GM21737 (cell line): ENCODE data around the gene SLC22A5.
A peak's percentile ranks its signal among the peaks of the same experiment; 100 is the strongest.

Source experiments
- ATAC-seq: cut with Tn5 transposase; IDR thresholded peaks from one replicate; pipeline ENCODE4 v1.9.1; 2021; ENCODE audit warnings: mild to moderate bottlenecking, moderate library complexity; ENCODE audit not compliant: unreplicated experiment

SLC22A5 gene

GRCh38 chr5:132369474-132370180 is at the start of gene SLC22A5:
Gene SLC22A5 (plus strand): TSS chr5:132369710. CDS start chr5:132369973, 263 bp downstream.
- ATAC-seq: peak; percentile 86

GRCh38 chr5:132319975-132320374 is 49.5 kb upstream of the SLC22A5 start:
- no peak for ATAC-seq

GRCh38 chr5:132321109-132321721 is 48.3 kb upstream of the SLC22A5 start:
- ATAC-seq: no peak

GRCh38 chr5:132322266-132322665 is 47.2 kb upstream of the SLC22A5 start:
- no peak for ATAC-seq

- no peak for ATAC-seq
These were observed 46.3 kb upstream of the SLC22A5 start for GRCh38 chr5:132323202-132323601.

- no peak for ATAC-seq
These were observed 43.8 kb upstream of the SLC22A5 start for GRCh38 chr5:132325691-132326090.

- no peak for ATAC-seq
These were observed 42.1 kb upstream of the SLC22A5 start for GRCh38 chr5:132327252-132327955.

GRCh38 chr5:132334812-132335211 is 34.7 kb upstream of the SLC22A5 start:
- ATAC-seq: no peak

GRCh38 chr5:132335402-132335801 is 34.1 kb upstream of the SLC22A5 start:
- ATAC-seq: no peak

GRCh38 chr5:132339502-132339901 is 30.0 kb upstream of the SLC22A5 start:
- ATAC-seq: no peak

- no peak for ATAC-seq
These were observed 27.0 kb upstream of the SLC22A5 start for GRCh38 chr5:132342291-132343180.

- no peak for ATAC-seq
These were observed 24.6 kb upstream of the SLC22A5 start for GRCh38 chr5:132344775-132345514.

GRCh38 chr5:132353486-132353995 is 16.0 kb upstream of the SLC22A5 start:
- ATAC-seq: no peak

GRCh38 chr5:132354381-132355139 is 14.9 kb upstream of the SLC22A5 start:
- ATAC-seq: no peak

GRCh38 chr5:132355140-132355765 is 14.3 kb upstream of the SLC22A5 start:
- no peak for ATAC-seq

- no peak for ATAC-seq
These were observed 10.7 kb upstream of the SLC22A5 start for GRCh38 chr5:132358775-132359174.

- ATAC-seq: no peak
These were observed 7.4 kb upstream of the SLC22A5 start for GRCh38 chr5:132362086-132362485.

- no peak for ATAC-seq
These were observed 5.9 kb upstream of the SLC22A5 start for GRCh38 chr5:132363431-132364112.
